DMS114 treated with DMSO at 0.1 percent for 48 hours (cell line): ENCODE results near the gene SERINC5.

ENCODE experiments used
- DNase-seq: peaks from one replicate; lab custom pipeline; 2025; ENCODE audit not compliant: unreplicated experiment; lab: John Stamatoyannopoulos, UW

Gene SERINC5

GRCh38 chr5:80109646-80110478 is 146.0 kb downstream of the SERINC5 start:
- DNase-seq = no peak

GRCh38 chr5:80106916-80107315 is 148.9 kb downstream of the SERINC5 start:
- no peak for DNase-seq

- DNase-seq = no peak
Measured at GRCh38 chr5:80105698-80106439, 150.0 kb downstream of the SERINC5 start.

- DNase-seq = no peak
Measured at GRCh38 chr5:80103371-80103770, 152.5 kb downstream of the SERINC5 start.

- no peak for DNase-seq
Measured at GRCh38 chr5:80101993-80102392, 153.9 kb downstream of the SERINC5 start.

- no peak for DNase-seq
Measured at GRCh38 chr5:80097451-80097850, 158.4 kb downstream of the SERINC5 start.

- no peak for DNase-seq
Measured at GRCh38 chr5:80094236-80094738, 161.6 kb downstream of the SERINC5 start.

- no peak for DNase-seq
Measured at GRCh38 chr5:80093796-80094195, 162.1 kb downstream of the SERINC5 start.

- DNase-seq = no peak
Measured at GRCh38 chr5:80092486-80093107, 163.3 kb downstream of the SERINC5 start.

- DNase-seq = peak; percentile 36
Measured at GRCh38 chr5:80091792-80092192, 164.1 kb downstream of the SERINC5 start.

GRCh38 chr5:80090884-80091166 is 165.0 kb downstream of the SERINC5 start:
- DNase-seq = no peak

- peak; percentile 79 for DNase-seq
Measured at GRCh38 chr5:80083101-80083890, 172.6 kb downstream of the SERINC5 start.

GRCh38 chr5:80082731-80083100 is 173.1 kb downstream of the SERINC5 start:
- peak; percentile 49 for DNase-seq

- no peak for DNase-seq
Measured at GRCh38 chr5:80082281-80082680, 173.6 kb downstream of the SERINC5 start.

GRCh38 chr5:80078921-80079320 is 176.9 kb downstream of the SERINC5 start:
- DNase-seq = no peak

GRCh38 chr5:80077051-80077714 is 178.7 kb downstream of the SERINC5 start:
- DNase-seq = no peak

GRCh38 chr5:80076131-80077050 is 179.5 kb downstream of the SERINC5 start:
- no peak for DNase-seq

GRCh38 chr5:80072103-80073073 is 183.5 kb downstream of the SERINC5 start:
- DNase-seq = no peak
